SK-N-SH treated with all-trans-retinoic acid at 6 μM for 48 hours (cell line): ENCODE results near the gene NFIX.

Source experiments
- CSRNP3 ChIP-seq: fragments of 250-450 bp; sonication (Bioruptor Pico); IDR thresholded peaks from 2 replicates; pipeline ENCODE4 v1.5.1; 2021; ENCODE audit warnings: mild to moderate bottlenecking, moderate library complexity
- ESRRG ChIP-seq: fragments of 250-450 bp; sonication (Bioruptor Pico); IDR thresholded peaks from 2 replicates; pipeline ENCODE4 v1.6.1; 2021; ENCODE audit warnings: mild to moderate bottlenecking
- ISL1 ChIP-seq: fragments of 250-450 bp; sonication (Bioruptor Pico); IDR thresholded peaks from 2 replicates; pipeline ENCODE4 v2.1.2; 2022; ENCODE audit warnings: mild to moderate bottlenecking, moderate library complexity
- RARB ChIP-seq: fragments of 250-450 bp; sonication (Bioruptor Pico); IDR thresholded peaks from 2 replicates; pipeline ENCODE4 v1.8.0; 2021; ENCODE audit warnings: mild to moderate bottlenecking, moderate library complexity
- SNAI2 ChIP-seq: fragments of 250-450 bp; sonication (Bioruptor Pico); IDR thresholded peaks from 2 replicates; pipeline ENCODE4 v1.5.0; 2020; ENCODE audit warnings: mild to moderate bottlenecking, moderate library complexity
- TCF4 ChIP-seq: fragments of 250-450 bp; sonication (Bioruptor Pico); IDR thresholded peaks from 2 replicates; pipeline ENCODE4 v1.8.0; 2021; ENCODE audit warnings: mild to moderate bottlenecking, moderate library complexity, borderline replicate concordance
- TOX ChIP-seq: fragments of 250-450 bp; sonication (Bioruptor Pico); IDR thresholded peaks from 2 replicates; pipeline ENCODE4 v1.8.0; 2021; ENCODE audit warnings: mild to moderate bottlenecking, moderate library complexity, borderline replicate concordance
- ZC3H10 ChIP-seq: fragments of 250-450 bp; sonication (Bioruptor Pico); IDR thresholded peaks from 2 replicates; pipeline ENCODE4 v1.5.1; 2021; ENCODE audit warnings: mild to moderate bottlenecking, moderate library complexity
- ZFP3 ChIP-seq: fragments of 250-450 bp; sonication (Bioruptor Pico); IDR thresholded peaks from 2 replicates; pipeline ENCODE4 v1.5.0; 2020; ENCODE audit warnings: mild to moderate bottlenecking, moderate library complexity
- ZFP30 ChIP-seq: fragments of 450-650 bp; formaldehyde crosslinking; IDR thresholded peaks from 2 replicates; pipeline ENCODE4 v1.5.0; 2022; ENCODE audit warnings: mild to moderate bottlenecking, moderate library complexity
- TF ChIP-seq, protein P1 (sequence below): fragments of 250-450 bp; sonication (Bioruptor Pico); IDR thresholded peaks from 2 replicates; pipeline ENCODE4 v1.8.0; 2020; ENCODE audit warnings: mild to moderate bottlenecking, moderate library complexity, borderline replicate concordance
- TF ChIP-seq, protein P2 (sequence below): fragments of 250-450 bp; sonication (Bioruptor Pico); IDR thresholded peaks from 2 replicates; pipeline ENCODE4 v1.5.1; 2020; ENCODE audit warnings: low read depth, mild to moderate bottlenecking, moderate library complexity
- TF ChIP-seq, protein P3 (sequence below): fragments of 250-450 bp; sonication (Bioruptor Pico); IDR thresholded peaks from 2 replicates; pipeline ENCODE4 v1.8.0; 2021; ENCODE audit warnings: low read depth, mild to moderate bottlenecking, moderate library complexity, borderline replicate concordance

DNA sequence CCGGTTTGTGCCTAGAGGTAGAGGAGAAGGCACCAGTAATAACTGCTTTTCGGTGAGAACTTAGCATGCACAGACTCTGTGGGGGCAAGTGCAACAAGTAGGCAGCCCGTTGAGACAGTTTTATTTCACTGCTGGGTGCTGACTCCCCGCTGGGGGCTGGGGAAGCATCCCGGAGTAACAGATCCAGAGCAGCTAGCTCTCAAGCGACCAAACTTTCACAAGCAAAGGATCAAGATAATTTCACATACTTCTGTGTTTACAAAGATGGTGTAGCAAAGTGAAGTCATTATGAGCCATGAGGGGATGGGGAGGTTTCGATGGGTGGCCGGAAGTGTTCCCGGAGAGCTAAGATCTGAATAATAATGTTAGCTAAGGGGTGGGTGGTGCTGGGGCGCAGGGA lies 125.5 kb downstream of the NFIX start:
- TF ChIP-seq, protein P1, sequence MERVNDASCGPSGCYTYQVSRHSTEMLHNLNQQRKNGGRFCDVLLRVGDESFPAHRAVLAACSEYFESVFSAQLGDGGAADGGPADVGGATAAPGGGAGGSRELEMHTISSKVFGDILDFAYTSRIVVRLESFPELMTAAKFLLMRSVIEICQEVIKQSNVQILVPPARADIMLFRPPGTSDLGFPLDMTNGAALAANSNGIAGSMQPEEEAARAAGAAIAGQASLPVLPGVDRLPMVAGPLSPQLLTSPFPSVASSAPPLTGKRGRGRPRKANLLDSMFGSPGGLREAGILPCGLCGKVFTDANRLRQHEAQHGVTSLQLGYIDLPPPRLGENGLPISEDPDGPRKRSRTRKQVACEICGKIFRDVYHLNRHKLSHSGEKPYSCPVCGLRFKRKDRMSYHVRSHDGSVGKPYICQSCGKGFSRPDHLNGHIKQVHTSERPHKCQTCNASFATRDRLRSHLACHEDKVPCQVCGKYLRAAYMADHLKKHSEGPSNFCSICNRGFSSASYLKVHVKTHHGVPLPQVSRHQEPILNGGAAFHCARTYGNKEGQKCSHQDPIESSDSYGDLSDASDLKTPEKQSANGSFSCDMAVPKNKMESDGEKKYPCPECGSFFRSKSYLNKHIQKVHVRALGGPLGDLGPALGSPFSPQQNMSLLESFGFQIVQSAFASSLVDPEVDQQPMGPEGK (CRISPR knock-in tag), result no peak
- no peak for TF ChIP-seq RARB (CRISPR knock-in tag)
- TF ChIP-seq TOX (CRISPR knock-in tag), result no peak
- no peak for TF ChIP-seq ZFP30 (CRISPR knock-in tag)
- TF ChIP-seq, protein P2, sequence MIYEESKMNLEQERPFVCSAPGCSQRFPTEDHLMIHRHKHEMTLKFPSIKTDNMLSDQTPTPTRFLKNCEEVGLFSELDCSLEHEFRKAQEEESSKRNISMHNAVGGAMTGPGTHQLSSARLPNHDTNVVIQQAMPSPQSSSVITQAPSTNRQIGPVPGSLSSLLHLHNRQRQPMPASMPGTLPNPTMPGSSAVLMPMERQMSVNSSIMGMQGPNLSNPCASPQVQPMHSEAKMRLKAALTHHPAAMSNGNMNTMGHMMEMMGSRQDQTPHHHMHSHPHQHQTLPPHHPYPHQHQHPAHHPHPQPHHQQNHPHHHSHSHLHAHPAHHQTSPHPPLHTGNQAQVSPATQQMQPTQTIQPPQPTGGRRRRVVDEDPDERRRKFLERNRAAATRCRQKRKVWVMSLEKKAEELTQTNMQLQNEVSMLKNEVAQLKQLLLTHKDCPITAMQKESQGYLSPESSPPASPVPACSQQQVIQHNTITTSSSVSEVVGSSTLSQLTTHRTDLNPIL, result no peak
- TF ChIP-seq TCF4 (CRISPR knock-in tag), result no peak
- TF ChIP-seq ESRRG (CRISPR knock-in tag), result no peak
- TF ChIP-seq, protein P3, sequence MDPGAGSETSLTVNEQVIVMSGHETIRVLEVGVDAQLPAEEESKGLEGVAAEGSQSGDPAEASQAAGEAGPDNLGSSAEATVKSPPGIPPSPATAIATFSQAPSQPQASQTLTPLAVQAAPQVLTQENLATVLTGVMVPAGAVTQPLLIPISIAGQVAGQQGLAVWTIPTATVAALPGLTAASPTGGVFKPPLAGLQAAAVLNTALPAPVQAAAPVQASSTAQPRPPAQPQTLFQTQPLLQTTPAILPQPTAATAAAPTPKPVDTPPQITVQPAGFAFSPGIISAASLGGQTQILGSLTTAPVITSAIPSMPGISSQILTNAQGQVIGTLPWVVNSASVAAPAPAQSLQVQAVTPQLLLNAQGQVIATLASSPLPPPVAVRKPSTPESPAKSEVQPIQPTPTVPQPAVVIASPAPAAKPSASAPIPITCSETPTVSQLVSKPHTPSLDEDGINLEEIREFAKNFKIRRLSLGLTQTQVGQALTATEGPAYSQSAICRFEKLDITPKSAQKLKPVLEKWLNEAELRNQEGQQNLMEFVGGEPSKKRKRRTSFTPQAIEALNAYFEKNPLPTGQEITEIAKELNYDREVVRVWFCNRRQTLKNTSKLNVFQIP, result no peak
- TF ChIP-seq ZFP3 (CRISPR knock-in tag), result no peak
- TF ChIP-seq CSRNP3, result no peak
- TF ChIP-seq SNAI2 (CRISPR knock-in tag), result no peak
- no peak for TF ChIP-seq ZC3H10
- no peak for TF ChIP-seq ISL1 (CRISPR knock-in tag)
